HepG2 (cell line): ENCODE data around the gene CD300LF. TPM values are rescaled to one million over a fixed set of nuclear protein-coding genes. Genes with fewer than 3 reads are reported as not detected.

Experiments used
- AGO1 ChIP-seq: fragments of 200-400 bp; formaldehyde crosslinking; IDR thresholded peaks from 2 replicates; pipeline ENCODE4 v1.6.1; 2017; ENCODE audit warnings: mild to moderate bottlenecking, low read depth, low read length, moderate library complexity; ENCODE audit not compliant: poor library complexity, severe bottlenecking
- ATF1 ChIP-seq: IDR thresholded peaks from 2 replicates; pipeline ENCODE4 v1.6.1; 2016; ENCODE audit warnings: mild to moderate bottlenecking, control low read depth
- FIP1L1 ChIP-seq: fragments of 200-400 bp; formaldehyde crosslinking; IDR thresholded peaks from 2 replicates; pipeline ENCODE4 v1.6.1; 2018; ENCODE audit warnings: low read depth, mild to moderate bottlenecking, low read length, moderate library complexity, borderline replicate concordance; ENCODE audit not compliant: insufficient read depth
- GRHL1 ChIP-seq: sonication (generic); formaldehyde crosslinking; conservative IDR thresholded peaks from 2 replicates; pipeline ENCODE4 v1.8.0; 2022; ENCODE audit warnings: missing genetic modification reagents
- IRF9 ChIP-seq: sonication (generic); formaldehyde crosslinking; IDR thresholded peaks from 2 replicates; pipeline ENCODE4 v1.8.0; 2022; ENCODE audit warnings: missing genetic modification reagents, mild to moderate bottlenecking, borderline replicate concordance
- MAF1 ChIP-seq: sonication (generic); formaldehyde crosslinking; IDR thresholded peaks from 2 replicates; pipeline ENCODE4 v1.5.0; 2020; ENCODE audit warnings: missing genetic modification reagents, borderline replicate concordance
- MEIS1 ChIP-seq: sonication (generic); formaldehyde crosslinking; IDR thresholded peaks from 2 replicates; pipeline ENCODE4 v1.9.0; 2021; ENCODE audit warnings: mild to moderate bottlenecking, missing genetic modification reagents, moderate library complexity, borderline replicate concordance
- MEIS2 ChIP-seq: sonication (generic); formaldehyde crosslinking; IDR thresholded peaks from 2 replicates; pipeline ENCODE4 v1.9.0; 2021; ENCODE audit warnings: mild to moderate bottlenecking, missing genetic modification reagents
- MTA3 ChIP-seq: sonication (generic); formaldehyde crosslinking; IDR thresholded peaks from 2 replicates; pipeline ENCODE4 v1.4.0; 2020; ENCODE audit warnings: missing genetic modification reagents
- MXD3 ChIP-seq: IDR thresholded peaks from 2 replicates; pipeline ENCODE4 v1.6.1; 2016; ENCODE audit warnings: mild to moderate bottlenecking, missing biosample characterization, missing genetic modification reagents
- NFIC ChIP-seq: IDR thresholded peaks from 2 replicates; pipeline ENCODE4 v1.6.1; 2012; ENCODE audit warnings: mild to moderate bottlenecking, low read length, inconsistent platforms
- NKX3-1 ChIP-seq: sonication (generic); formaldehyde crosslinking; IDR thresholded peaks from 2 replicates; pipeline ENCODE4 v1.5.0; 2020; ENCODE audit warnings: missing genetic modification reagents
- PHF20 ChIP-seq: sonication (generic); formaldehyde crosslinking; IDR thresholded peaks from 2 replicates; pipeline ENCODE4 v1.5.0; 2020; ENCODE audit warnings: mild to moderate bottlenecking, missing genetic modification reagents
- TEF ChIP-seq: sonication (generic); formaldehyde crosslinking; IDR thresholded peaks from 2 replicates; pipeline ENCODE4 v1.5.0; 2020; ENCODE audit warnings: missing genetic modification reagents
- THAP8 ChIP-seq: sonication (generic); formaldehyde crosslinking; IDR thresholded peaks from 2 replicates; pipeline ENCODE4 v1.5.1; 2020; ENCODE audit warnings: missing genetic modification reagents, mild to moderate bottlenecking, borderline replicate concordance
- XRCC5 ChIP-seq: fragments of 200-400 bp; formaldehyde crosslinking; optimal IDR thresholded peaks from 2 replicates; pipeline ENCODE3; 2017; ENCODE audit warnings: mild to moderate bottlenecking, low read length
- ZBTB46 ChIP-seq: sonication (generic); formaldehyde crosslinking; IDR thresholded peaks from 2 replicates; pipeline ENCODE4 v1.4.0; 2020; ENCODE audit warnings: mild to moderate bottlenecking, missing genetic modification reagents, borderline replicate concordance
- ZBTB7A ChIP-seq: sonication (generic); formaldehyde crosslinking; IDR thresholded peaks from 2 replicates; pipeline ENCODE4 v1.8.0; 2022; ENCODE audit warnings: mild to moderate bottlenecking, missing genetic modification reagents
- ZNF260 ChIP-seq: sonication (generic); formaldehyde crosslinking; IDR thresholded peaks from 2 replicates; pipeline ENCODE4 v1.4.0; 2020; ENCODE audit warnings: missing genetic modification reagents, low read depth, mild to moderate bottlenecking, borderline replicate concordance
- ZNF362 ChIP-seq: sonication (generic); formaldehyde crosslinking; IDR thresholded peaks from 2 replicates; pipeline ENCODE4 v1.4.0; 2020; ENCODE audit warnings: missing genetic modification reagents, mild to moderate bottlenecking, borderline replicate concordance
- polyA plus RNA-seq, 8 experiments: library from polyadenylated mRNA; depleted of rRNA in 3 of 8; stranded (reverse) in 7 of 8; unstranded in 1 of 8; fragments of >200 nt; fragmentation: Illumina TruSeq in 4 of 8; extraction: Trizol in 4 of 8; gene quantifications; 2 replicates each; pipeline versions ENCODE4 v1.2.1 to v1.2.3, GENCODE V29; 2011 to 2016; ENCODE audit warnings: low read depth in 4 of 8, missing spikeins in 1 of 8, mixed read lengths in 1 of 8; ENCODE audit not compliant: insufficient read depth in 1 of 8
- total RNA-seq, 5 experiments: library from RNA; depleted of rRNA; stranded (reverse); fragments of >200 nt; fragmentation: Illumina TruSeq; extraction: Trizol; gene quantifications; 2 replicates each; pipeline ENCODE4 v1.2.3, GENCODE V29; 2016; ENCODE audit warnings: low read depth in 1 of 5

Gene CD300LF
- total and polyA plus RNA-seq, 2 of the 13 experiments (the other 11 are each of a cell fraction or from before 2014, with no cell fraction given) = not detected

- TF ChIP-seq MXD3 (no peak), IRF9 (CRISPR knock-in tag) (peak; percentile 8; the same call in 1 of the 2 replicates), TEF (no peak), MAF1 (CRISPR knock-in tag) (no peak), XRCC5 (no peak), ATF1 (CRISPR knock-in tag) (no peak), ZBTB7A (CRISPR knock-in tag) (no peak), AGO1 (peak; percentile 1), ZNF260 (no peak), ZBTB46 (no peak), ZNF362 (CRISPR knock-in tag) (peak; percentile 38; the same call in 1 of the 2 replicates), FIP1L1 (no peak), PHF20 (CRISPR knock-in tag) (0 out of 2 replicates have a peak, but pooled peaks have one; percentile 5), MEIS1 (peak; percentile 50; the same call in 1 of the 2 replicates), NFIC (no peak), MTA3 (no peak), THAP8 (CRISPR knock-in tag) (no peak), GRHL1 (CRISPR knock-in tag) (no peak), MEIS2 (CRISPR knock-in tag) (no peak), NKX3-1 (CRISPR knock-in tag) (no peak)
These were observed 36.7 kb upstream of the CD300LF start (continued) for GRCh38 chr17:74749279-74750038.
